Heart right ventricle (tissue), 16 donors: Measurements from ENCODE around the gene NHLH1. TPM values are rescaled to one million over a fixed set of nuclear protein-coding genes. Genes with fewer than 3 reads are reported as not detected.

Experiments
- ATAC-seq, 8 donors: fragments of 200-7000 bp; cut with Tn5 transposase; one replicate each; pipeline ENCODE4 v1.9.1; 2020; ENCODE audit warnings: mild to moderate bottlenecking in 8 of 8, moderate library complexity in 8 of 8, moderate number of reproducible peaks in 1 of 8
- DNase-seq, 2 donors: peaks; one replicate each; pipeline ENCODE4 v3.0.0-alpha.2; 2020
- H3K27ac ChIP-seq, 10 donors: fragments of 200-600 bp; sonication (generic) in 2 of 10; one replicate each; pipeline versions ENCODE4 v1.5.0 to v1.8.0; 2020 to 2022; ENCODE audit warnings: mild to moderate bottlenecking in 3 of 10
- H3K27me3 ChIP-seq, 7 donors: fragments of 200-600 bp; one replicate each; pipeline ENCODE4 v1.8.0; 2021 to 2022; ENCODE audit warnings: mild to moderate bottlenecking in 2 of 7
- H3K36me3 ChIP-seq, 9 donors: fragments of 200-600 bp; sonication (generic) in 1 of 9; one replicate each; pipeline versions ENCODE4 v1.5.0 to v1.8.0; 2020 to 2022; ENCODE audit warnings: mild to moderate bottlenecking in 2 of 9
- H3K4me1 ChIP-seq, 9 donors: fragments of 200-600 bp; sonication (generic) in 1 of 9; one replicate each; pipeline versions ENCODE4 v1.5.0 to v1.8.0; 2020 to 2022; ENCODE audit warnings: mild to moderate bottlenecking in 4 of 9
- H3K4me3 ChIP-seq, 10 donors: fragments of 200-600 bp; sonication (generic) in 2 of 10; one replicate each; pipeline versions ENCODE4 v1.5.0 to v1.8.0; 2020 to 2022; ENCODE audit warnings: mild to moderate bottlenecking in 7 of 10, moderate library complexity in 2 of 10
- H3K9me3 ChIP-seq, 11 donors: fragments of 200-600 bp in 10 of 11; sonication (generic) in 2 of 11; one replicate each; pipeline versions ENCODE4 v1.5.0 to v1.8.0; 2013 to 2022; ENCODE audit warnings: mild to moderate bottlenecking in 2 of 11, control low read depth in 1 of 11, moderate library complexity in 1 of 11
- WGBS, 2 donors: extraction: QIAGEN DNeasy Blood & Tissue Kit; methylation state at CpG; one replicate each; pipeline ENCODE4 v1.1.7; 2013; ENCODE audit warnings: inconsistent platforms in 1 of 2; 5-methylcytosine and 5-hydroxymethylcytosine counted together
- intact Hi-C, 10 donors: fragments of 100-400 bp; cut with DNase I; formaldehyde crosslinking; loops; one replicate each; pipeline versions ENCODE4 v1.11.1 to v1.14.2; 2022
- polyA plus RNA-seq, 2 donors: library from polyadenylated mRNA; stranded (reverse); fragments of 200-250 nt; gene quantifications; one replicate each; pipeline ENCODE4 v1.2.3, GENCODE V29; 2013
- total RNA-seq, 10 donors: library from RNA; stranded (reverse); fragmentation: NEBNext Ultra II Directional in 3 of 10; extraction: Animal tissue kit (Norgen Biotek cat#: 25700) in 3 of 10; gene quantifications; one replicate each; pipeline versions ENCODE4 v1.2.1 to v1.2.4, GENCODE V29; 2021 to 2023
- TF ChIP-seq, protein P1 (sequence below), 9 donors: fragments of 200-600 bp; sonication (generic) in 2 of 9; IDR thresholded peaks; one replicate each; pipeline versions ENCODE4 v1.5.0 to v1.8.0; 2021 to 2022; ENCODE audit warnings: antibody characterized with exemption in 9 of 9, mild to moderate bottlenecking in 5 of 9, moderate library complexity in 1 of 9
- donor health status: Arrhythmogenic right ventricular cardiomyopathy.
- donor health status: ischemic (EF 13 %, LVEDD 7.1; RV severe dilation, severe dysfunction).
- donor health status: healthy with polysubstance abuse.
- donor health status: DM: no; HTN: yes; CAD: no.
- donor health status: DM: no; HTN: no; CAD: no.
- donor health status: ischemic (EF 25% LVEDD 6.9; RV normal size, moderate dysfunction).
- donor health status: ischemic (EF 25% LVEDD 5.7; RV mildly dilated, moderate dysfunction).
- donor health status: healthy.
- donor health status: DM: yes; HTN: yes; CAD: no.
- donor health status: Ischemic cardiomyopathy.
- donor health status: ischemic (EF 35%, LVEDD 5.7; RV mildly dilated, moderate dysfunction).
- donor health status: nonischemic (EF 11% LVEDD 7.7; RV severe dilation, severe dysfunction).
- donor health status: DM: yes; HTN: yes; CAD: no.
- donor health status: PGD.
- donor health status: ischemic (EF 29% LVEDD 5.4; RV normal size, mild dysfunction).
- donor health status: nonischemic (EF 23%, LVEDD 6.1; RV moderate dilation, normal function).

The NHLH1 gene
- total and polyA plus RNA-seq, 12 donors = 0.06 to 0.12 (median 0.09) TPM; not detected in 9

DNA sequence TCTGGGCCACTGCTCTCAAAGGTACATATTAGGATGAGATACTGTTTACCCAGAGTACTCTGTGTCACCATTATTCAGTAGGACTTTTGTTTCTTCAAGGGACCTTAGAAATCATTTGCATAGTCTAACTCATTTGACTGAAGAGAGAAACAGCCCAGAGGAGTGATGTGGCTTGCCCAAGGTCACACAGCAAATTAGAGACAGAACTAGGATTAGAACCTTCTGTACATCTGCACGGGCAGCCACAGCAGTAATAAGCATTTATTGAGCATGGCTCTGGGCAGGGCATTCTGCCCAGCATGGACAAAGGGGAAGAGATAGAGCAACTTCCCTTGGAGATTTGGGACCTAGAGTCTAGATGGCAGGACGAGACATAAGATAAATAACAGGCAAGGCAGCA is 5.7 kb upstream of the NHLH1 start:
- Histone ChIP-seq H3K36me3 (peaks cover 0 to 51% (median 27%) of the 10 kb centered on the region in 9 donors), H3K9me3 (no peaks in the 10 kb centered on the region), H3K27me3 (no peaks in the 10 kb centered on the region), H3K27ac (no peak overlapping the region), H3K4me1 (no peaks in the 10 kb centered on the region), H3K4me3 (no peak overlapping the region)
- intact Hi-C loops = no loop called here
- no peak for DNase-seq
- TF ChIP-seq, protein P1, sequence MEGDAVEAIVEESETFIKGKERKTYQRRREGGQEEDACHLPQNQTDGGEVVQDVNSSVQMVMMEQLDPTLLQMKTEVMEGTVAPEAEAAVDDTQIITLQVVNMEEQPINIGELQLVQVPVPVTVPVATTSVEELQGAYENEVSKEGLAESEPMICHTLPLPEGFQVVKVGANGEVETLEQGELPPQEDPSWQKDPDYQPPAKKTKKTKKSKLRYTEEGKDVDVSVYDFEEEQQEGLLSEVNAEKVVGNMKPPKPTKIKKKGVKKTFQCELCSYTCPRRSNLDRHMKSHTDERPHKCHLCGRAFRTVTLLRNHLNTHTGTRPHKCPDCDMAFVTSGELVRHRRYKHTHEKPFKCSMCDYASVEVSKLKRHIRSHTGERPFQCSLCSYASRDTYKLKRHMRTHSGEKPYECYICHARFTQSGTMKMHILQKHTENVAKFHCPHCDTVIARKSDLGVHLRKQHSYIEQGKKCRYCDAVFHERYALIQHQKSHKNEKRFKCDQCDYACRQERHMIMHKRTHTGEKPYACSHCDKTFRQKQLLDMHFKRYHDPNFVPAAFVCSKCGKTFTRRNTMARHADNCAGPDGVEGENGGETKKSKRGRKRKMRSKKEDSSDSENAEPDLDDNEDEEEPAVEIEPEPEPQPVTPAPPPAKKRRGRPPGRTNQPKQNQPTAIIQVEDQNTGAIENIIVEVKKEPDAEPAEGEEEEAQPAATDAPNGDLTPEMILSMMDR (IDR thresholded peaks at IDR 0.05) = no peak
- no peak for ATAC-seq
- 72 to 87% methylated on average over 2 of the region's 2 CpGs for WGBS, 2 donors

DNA sequence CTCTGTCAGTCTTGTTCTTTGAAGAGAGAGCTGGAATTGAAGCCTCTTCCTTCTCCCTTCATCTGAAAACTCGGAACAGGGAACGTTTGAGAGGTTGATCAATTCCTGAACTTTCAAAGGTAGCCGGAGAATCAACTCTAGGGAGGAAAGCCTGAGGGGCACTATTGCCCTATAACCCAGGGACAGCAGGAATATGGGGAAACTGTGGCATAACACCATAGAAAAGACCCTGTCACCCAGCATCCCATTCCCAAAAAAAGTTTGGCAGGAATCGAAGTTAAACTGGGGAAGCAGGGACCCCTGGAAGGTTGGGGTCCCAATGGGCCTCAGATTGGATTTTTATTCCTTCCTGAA is 5.1 kb upstream of the NHLH1 start:
- H3K27ac ChIP-seq = no peak overlapping the region
- intact Hi-C loops = no loop called here
- H3K27me3 ChIP-seq = no peaks in the 10 kb centered on the region
- ATAC-seq (no peak), DNase-seq (no peak)
- TF ChIP-seq, protein P1 (IDR thresholded peaks at IDR 0.05) = no peak
- no peaks in the 10 kb centered on the region for H3K9me3 ChIP-seq
- H3K4me3 ChIP-seq = no peak overlapping the region
- no peaks in the 10 kb centered on the region for H3K4me1 ChIP-seq
- H3K36me3 ChIP-seq = peaks cover 0 to 45% (median 21%) of the 10 kb centered on the region in 9 donors
- 77 to 81% methylated on average over 4 of the region's 4 CpGs for WGBS, 2 donors

DNA sequence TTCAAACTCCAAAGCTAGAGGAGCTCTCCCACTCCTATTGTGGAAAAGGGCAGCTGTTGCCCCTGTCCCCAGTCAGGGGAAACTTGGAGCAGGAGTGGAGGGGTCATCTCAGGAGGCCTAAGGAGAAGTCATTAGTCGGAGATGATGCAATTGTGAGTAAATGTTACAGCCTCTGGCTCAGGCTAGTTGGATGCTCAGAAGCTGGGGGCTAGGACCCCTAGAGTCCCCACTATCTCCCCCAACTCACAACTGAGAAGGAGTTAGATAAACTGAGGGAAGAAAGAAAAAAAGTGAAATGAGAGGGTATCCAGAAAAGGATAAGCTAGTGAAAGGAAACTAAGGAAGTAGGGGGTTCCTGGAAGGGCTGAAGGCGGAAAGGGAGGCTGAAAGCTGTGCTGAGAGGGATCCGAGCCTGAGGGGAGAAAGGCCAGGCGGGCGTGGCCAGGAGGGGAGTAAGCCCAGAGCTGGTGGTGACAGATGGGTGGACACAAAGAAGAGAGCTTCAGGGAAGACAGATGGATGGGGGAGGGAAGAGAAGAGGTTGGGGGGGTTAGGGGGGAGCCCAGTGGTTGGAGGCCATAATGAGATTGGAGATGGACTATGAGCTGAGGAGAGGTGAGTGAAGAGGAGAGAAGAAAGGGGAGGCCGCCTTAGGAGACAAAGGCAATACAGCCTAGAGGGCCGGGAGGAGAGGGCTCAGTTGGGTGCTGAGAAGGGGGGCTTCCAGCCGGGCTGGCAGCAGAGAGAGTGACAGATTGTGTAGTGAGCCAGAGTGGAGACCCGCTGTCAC is 4.5 kb upstream of the NHLH1 start:
- no peak for ATAC-seq
- TF ChIP-seq, protein P1 (IDR thresholded peaks at IDR 0.05) = no peak
- no peaks in the 10 kb centered on the region for H3K4me1 ChIP-seq
- no peaks in the 10 kb centered on the region for H3K27me3 ChIP-seq
- H3K36me3 ChIP-seq = peaks cover 0 to 39% (median 16%) of the 10 kb centered on the region in 9 donors
- H3K27ac ChIP-seq = no peak overlapping the region
- intact Hi-C loops = no loop called here
- WGBS, 2 donors = 63 to 74% methylated on average over 9 of the region's 9 CpGs
- no peak overlapping the region for H3K4me3 ChIP-seq
- no peaks in the 10 kb centered on the region for H3K9me3 ChIP-seq
- DNase-seq = no peak

DNA sequence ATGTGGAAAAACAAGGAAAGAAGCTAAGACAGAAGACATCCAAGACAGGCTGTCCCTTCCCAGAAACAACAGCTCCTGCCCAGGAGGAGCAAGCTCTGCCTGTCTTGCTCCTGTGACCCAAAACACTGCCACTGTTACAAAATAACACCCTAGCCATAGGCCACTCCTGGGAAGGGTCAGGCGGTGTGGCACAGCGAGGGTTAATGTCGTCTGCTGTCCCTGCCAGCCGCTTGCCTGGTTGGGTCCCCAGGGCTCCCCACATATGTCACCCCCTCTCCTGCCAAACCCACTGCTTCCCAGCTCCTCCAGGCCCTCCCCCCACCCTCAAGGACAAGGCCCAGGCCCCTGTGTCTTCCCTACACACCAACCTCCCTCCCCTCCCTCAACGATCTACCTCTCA is 3.9 kb upstream of the NHLH1 start:
- intact Hi-C loops = no loop called here
- TF ChIP-seq, protein P1 (IDR thresholded peaks at IDR 0.05) = no peak
- DNase-seq (no peak), ATAC-seq (no peak)
- Histone ChIP-seq H3K4me3 (no peak overlapping the region), H3K9me3 (no peaks in the 10 kb centered on the region), H3K27ac (no peak overlapping the region), H3K36me3 (peaks cover 0 to 33% (median 9%) of the 10 kb centered on the region in 9 donors), H3K4me1 (no peaks in the 10 kb centered on the region), H3K27me3 (peaks cover 0 to 4% (median 0%) of the 10 kb centered on the region in 7 donors)
- 44 to 51% methylated on average over 5 of the region's 5 CpGs for WGBS, 2 donors
